CD4-positive, alpha-beta T cell (primary cell): ENCODE results near the gene LBR. TPM values are rescaled to one million over a fixed set of nuclear protein-coding genes. Genes with fewer than 3 reads are reported as not detected.

Experiments used
- ATAC-seq: fragments of 200-7000 bp; cut with Tn5 transposase; one replicate; pipeline ENCODE4 v1.10.0; 2022; ENCODE audit warnings: mild to moderate bottlenecking; ENCODE audit not compliant: poor library complexity
- CTCF ChIA-PET: fragments of 350-600 bp; sonication (Branson Sonifier 250); formaldehyde crosslinking; loops from one replicate; lab custom pipeline; 2021; ENCODE audit warnings: antibody characterized with exemption, inconsistent platforms; lab: Charles Lee
- POLR2A ChIA-PET: fragments of 350-600 bp; sonication (Branson Sonifier 250); formaldehyde crosslinking; loops from one replicate; lab custom pipeline; 2021; ENCODE audit warnings: antibody characterized with exemption, inconsistent platforms; lab: Charles Lee
- DNase-seq, 14 experiments: peaks; one replicate each; pipeline ENCODE4 v3.0.0-alpha.2; 2013 to 2020; ENCODE audit warnings: mixed read lengths in 2 of 14
- H3K27ac ChIP-seq, 2 donors: one replicate each; pipeline versions ENCODE4 v1.5.1 to v1.7.0; 2013; ENCODE audit warnings: low read length in 2 of 2, low read depth in 1 of 2, mild to moderate bottlenecking in 1 of 2
- H3K27me3 ChIP-seq, 2 experiments: 1 replicate in 1 of 2; 2 replicates in 1 of 2; pipeline versions ENCODE4 v1.6.1 to v1.7.0; 2013; ENCODE audit warnings: low read length in 2 of 2, control low read depth in 1 of 2, mild to moderate bottlenecking in 1 of 2, moderate library complexity in 1 of 2; ENCODE audit not compliant: insufficient read depth in 2 of 2, control insufficient read depth in 1 of 2
- H3K36me3 ChIP-seq: one replicate; pipeline ENCODE4 v1.6.1; 2013; ENCODE audit warnings: low read length, control low read depth; ENCODE audit not compliant: insufficient read depth
- H3K4me1 ChIP-seq: one replicate; pipeline ENCODE4 v1.6.1; 2013; ENCODE audit warnings: low read length, control low read depth; ENCODE audit not compliant: insufficient read depth
- H3K4me3 ChIP-seq: one replicate; pipeline ENCODE4 v1.5.1; 2013; ENCODE audit warnings: mild to moderate bottlenecking, low read length, moderate library complexity
- H3K9me3 ChIP-seq, 2 experiments: 1 replicate in 1 of 2; 2 replicates in 1 of 2; pipeline versions ENCODE4 v1.6.1 to v1.7.0; 2013; ENCODE audit warnings: low read length in 2 of 2, mild to moderate bottlenecking in 2 of 2, control low read depth in 1 of 2, moderate library complexity in 1 of 2; ENCODE audit not compliant: control insufficient read depth in 1 of 2, insufficient read depth in 1 of 2
- H3K27ac Mint-ChIP-seq: one replicate; pipeline ENCODE4 v1.8.0; 2020; ENCODE audit warnings: mixed read lengths
- H3K27me3 Mint-ChIP-seq: one replicate; pipeline ENCODE4 v1.8.0; 2021; ENCODE audit warnings: mixed read lengths
- H3K36me3 Mint-ChIP-seq: one replicate; pipeline ENCODE4 v1.8.0; 2021; ENCODE audit warnings: low read depth, mixed read lengths
- H3K4me1 Mint-ChIP-seq: one replicate; pipeline ENCODE4 v1.8.0; 2021; ENCODE audit warnings: low read depth, mixed read lengths
- H3K4me3 Mint-ChIP-seq: one replicate; pipeline ENCODE4 v1.8.0; 2020; ENCODE audit warnings: mild to moderate bottlenecking, mixed read lengths
- H3K9me3 Mint-ChIP-seq: one replicate; pipeline ENCODE4 v1.8.0; 2020; ENCODE audit warnings: mixed read lengths
- intact Hi-C, 2 experiments: fragments of 100-400 bp; cut with DNase I in 1 of 2; cut with micrococcal nuclease in 1 of 2; formaldehyde crosslinking; loops; one replicate each; pipeline versions ENCODE4 v1.15.1 to v1.9.0; 2023 to 2025; cut with DNase I, micrococcal nuclease
- total RNA-seq, 174 experiments: library from RNA in 2 of 174; stranded (reverse) in 2 of 174; gene quantifications; one replicate each; pipeline ENCODE4 v1.2.3 and lab custom pipeline; 2021 to 2026
- TF ChIP-seq, protein P1 (sequence below): fragments of 200-600 bp; IDR thresholded peaks from one replicate; pipeline ENCODE4 v1.8.0; 2022; ENCODE audit warnings: antibody characterized with exemption, mild to moderate bottlenecking

The LBR gene
- total RNA-seq, 2 experiments from 2014 or later, result 118 to 129 TPM

DNA sequence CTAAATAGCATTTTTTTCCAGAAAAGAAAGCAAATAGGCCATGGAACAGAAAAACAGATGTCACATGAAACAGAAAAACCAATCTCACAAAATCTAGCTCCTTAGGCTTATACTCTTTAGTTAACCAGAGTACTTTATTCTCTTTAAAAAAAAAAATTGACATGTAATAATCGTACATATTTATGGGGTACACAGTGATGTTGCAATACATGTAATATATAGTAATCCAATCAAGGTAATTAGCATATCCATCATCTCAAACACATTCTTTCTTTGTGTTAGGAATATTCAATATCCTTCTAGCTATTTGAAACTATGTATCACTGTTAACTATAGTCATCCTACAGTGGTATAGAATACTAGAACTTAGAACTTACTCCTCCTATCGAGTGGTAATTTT lies 20.1 kb downstream of the LBR start:
- no peaks in the 10 kb centered on the region for H3K27me3 ChIP-seq
- peaks cover 91% of the 10 kb centered on the region for H3K36me3 ChIP-seq
- Mint-ChIP-seq H3K27me3 (no peaks in the 10 kb centered on the region), H3K36me3 (peaks cover 96% of the 10 kb centered on the region), H3K9me3 (no peaks in the 10 kb centered on the region), H3K27ac (no peak overlapping the region), H3K4me3 (no peak overlapping the region), H3K4me1 (no peaks in the 10 kb centered on the region)
- H3K4me3 ChIP-seq, result no peak overlapping the region
- H3K27ac ChIP-seq, result no peak overlapping the region
- ChIA-PET POLR2A (interaction anchor here (1.4 kb wide), 1 partner anchor 19 kb away, joined by 3 read pairs; no protein-coding TSS in a partner anchor), CTCF (no interaction called here)
- no peaks in the 10 kb centered on the region for H3K9me3 ChIP-seq
- DNase-seq (no peak), ATAC-seq (no peak)
- H3K4me1 ChIP-seq, result no peaks in the 10 kb centered on the region
- intact Hi-C loops, result no loop called here
- TF ChIP-seq, protein P1, sequence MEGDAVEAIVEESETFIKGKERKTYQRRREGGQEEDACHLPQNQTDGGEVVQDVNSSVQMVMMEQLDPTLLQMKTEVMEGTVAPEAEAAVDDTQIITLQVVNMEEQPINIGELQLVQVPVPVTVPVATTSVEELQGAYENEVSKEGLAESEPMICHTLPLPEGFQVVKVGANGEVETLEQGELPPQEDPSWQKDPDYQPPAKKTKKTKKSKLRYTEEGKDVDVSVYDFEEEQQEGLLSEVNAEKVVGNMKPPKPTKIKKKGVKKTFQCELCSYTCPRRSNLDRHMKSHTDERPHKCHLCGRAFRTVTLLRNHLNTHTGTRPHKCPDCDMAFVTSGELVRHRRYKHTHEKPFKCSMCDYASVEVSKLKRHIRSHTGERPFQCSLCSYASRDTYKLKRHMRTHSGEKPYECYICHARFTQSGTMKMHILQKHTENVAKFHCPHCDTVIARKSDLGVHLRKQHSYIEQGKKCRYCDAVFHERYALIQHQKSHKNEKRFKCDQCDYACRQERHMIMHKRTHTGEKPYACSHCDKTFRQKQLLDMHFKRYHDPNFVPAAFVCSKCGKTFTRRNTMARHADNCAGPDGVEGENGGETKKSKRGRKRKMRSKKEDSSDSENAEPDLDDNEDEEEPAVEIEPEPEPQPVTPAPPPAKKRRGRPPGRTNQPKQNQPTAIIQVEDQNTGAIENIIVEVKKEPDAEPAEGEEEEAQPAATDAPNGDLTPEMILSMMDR, result no peak

DNA sequence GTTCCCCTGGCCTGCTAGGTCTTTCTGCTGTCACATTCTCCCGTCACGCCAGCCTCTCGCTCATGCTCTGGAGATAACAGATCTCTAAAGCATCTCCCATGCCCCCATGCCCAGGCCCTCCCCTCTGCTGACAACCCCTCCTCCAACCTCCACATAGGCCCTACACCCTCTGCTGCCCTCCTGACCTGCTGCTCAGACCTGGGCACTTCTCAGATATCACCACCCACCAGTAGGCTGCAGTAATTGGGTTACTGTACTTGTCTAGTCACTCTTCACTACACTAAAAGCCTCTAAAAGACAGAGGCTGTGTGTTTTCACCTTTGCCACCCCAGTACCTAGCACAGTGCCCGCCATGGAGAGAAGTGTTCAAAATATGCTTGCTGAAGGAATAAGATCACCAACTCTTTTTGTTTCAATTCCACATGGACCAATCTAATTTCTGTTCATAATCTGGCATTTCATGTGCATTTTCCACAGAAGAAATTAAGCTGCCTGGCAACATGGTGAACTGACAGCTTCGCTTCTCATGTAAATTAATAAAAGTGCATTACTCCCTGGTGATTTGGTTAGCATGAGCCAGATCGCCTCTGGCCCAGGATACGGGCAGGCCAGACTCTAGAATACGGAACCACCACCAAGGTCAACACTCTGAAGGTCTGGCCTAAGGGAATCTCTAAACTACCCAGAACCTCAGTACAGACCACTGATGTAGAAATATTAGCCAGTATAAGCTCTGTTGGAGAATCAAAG lies 20.7 kb downstream of the LBR start:
- POLR2A ChIA-PET, result interaction anchor here (1.4 kb wide), 1 partner anchor 19 kb away, joined by 3 read pairs; no protein-coding TSS in a partner anchor
- TF ChIP-seq, protein P1, result no peak
- Histone ChIP-seq H3K4me1 (no peaks in the 10 kb centered on the region), H3K36me3 (peaks cover 90% of the 10 kb centered on the region), H3K9me3 (no peaks in the 10 kb centered on the region), H3K4me3 (no peak overlapping the region), H3K27me3 (no peaks in the 10 kb centered on the region), H3K27ac (no peak overlapping the region)
- Mint-ChIP-seq H3K36me3 (peaks cover 91% of the 10 kb centered on the region), H3K4me3 (no peak overlapping the region), H3K27ac (peak overlapping the region; percentile 46), H3K4me1 (no peaks in the 10 kb centered on the region), H3K27me3 (no peaks in the 10 kb centered on the region), H3K9me3 (no peaks in the 10 kb centered on the region)
- no peak for ATAC-seq
- intact Hi-C loops, result no loop called here
- CTCF ChIA-PET, result no interaction called here
- no peak for DNase-seq

DNA sequence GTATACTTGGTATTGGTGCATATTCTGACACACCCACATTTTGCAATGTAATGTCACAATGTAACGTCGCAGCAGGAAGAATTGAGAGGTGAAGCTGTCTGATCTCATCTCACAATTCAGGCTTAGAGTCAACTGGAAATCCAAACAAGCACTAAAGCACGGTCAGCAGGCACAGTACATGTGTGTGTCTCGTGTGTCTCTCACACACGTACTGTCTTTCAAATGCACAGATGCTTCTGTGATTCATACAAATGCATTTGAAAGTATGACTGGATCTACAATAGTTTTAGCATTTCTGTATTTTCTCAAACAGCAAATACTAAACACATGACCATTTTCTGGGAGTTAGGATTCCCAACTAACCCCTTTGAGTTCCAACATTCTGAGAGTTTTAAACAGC lies 26.9 kb downstream of the LBR start:
- TF ChIP-seq, protein P1, result no peak
- Mint-ChIP-seq H3K9me3 (no peaks in the 10 kb centered on the region), H3K4me1 (no peaks in the 10 kb centered on the region), H3K4me3 (no peak overlapping the region), H3K27ac (no peak overlapping the region), H3K36me3 (peaks cover 71% of the 10 kb centered on the region), H3K27me3 (no peaks in the 10 kb centered on the region)
- no peaks in the 10 kb centered on the region for H3K4me1 ChIP-seq
- peaks cover 71% of the 10 kb centered on the region for H3K36me3 ChIP-seq
- DNase-seq (no peak), ATAC-seq (no peak)
- no peak overlapping the region for H3K4me3 ChIP-seq
- no peaks in the 10 kb centered on the region for H3K27me3 ChIP-seq
- ChIA-PET POLR2A (interaction anchor here (0.7 kb wide), 1 partner anchor 891 kb away, joined by 4 read pairs; no protein-coding TSS in a partner anchor), CTCF (no interaction called here)
- intact Hi-C loops, result no loop called here
- H3K9me3 ChIP-seq, result no peaks in the 10 kb centered on the region
- no peak overlapping the region for H3K27ac ChIP-seq
